ENCODE measurements around the gene PRKCE. TPM values are rescaled to one million over a fixed set of nuclear protein-coding genes. Genes with fewer than 3 reads are reported as not detected.

The PRKCE gene
- total and polyA plus RNA-seq, 2 of the 8 experiments (the other 6 are each of a cell fraction or from before 2014, with no cell fraction given): 0.54 to 2.1 TPM

DNA sequence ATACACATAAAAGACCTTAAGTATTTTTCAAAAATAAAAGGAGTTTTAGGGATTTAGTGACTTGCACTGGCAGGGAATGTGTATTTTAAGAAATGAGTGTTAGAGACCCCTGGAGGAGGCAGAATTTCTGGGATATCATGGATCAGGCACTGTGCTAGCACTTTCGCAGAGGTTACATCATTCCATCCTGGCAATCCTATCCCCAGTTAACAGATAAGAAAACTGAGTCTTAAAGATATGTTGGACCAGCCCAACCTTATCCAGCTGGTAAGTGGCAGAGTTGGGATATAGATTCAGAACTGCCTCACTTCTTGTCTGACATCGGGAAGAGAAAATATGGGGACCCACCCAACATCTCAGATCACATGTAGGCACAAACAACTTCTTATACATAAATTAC lies 485.5 kb downstream of the PRKCE start:
- Histone ChIP-seq H3K9ac (replicated peaks in 1 of 4; ENCODE audit: extremely low read depth in 1 of 4, low read depth in 3 of 4, low read length in 3 of 4) (no peak overlapping the region), H3K4me2 (ENCODE audit: insufficient read depth in 1 of 2, low read depth in 2 of 2, low read length in 2 of 2) (no peak overlapping the region)
- TF ChIP-seq CBX5 (IDR thresholded peaks at IDR 0.05; ENCODE audit: low read depth, low read length): no peak

More for the DNA sequence above, 485.5 kb downstream of the PRKCE start:
- H3K9me3 ChIP-seq (ENCODE audit: insufficient read depth in 2 of 2, low read depth in 1 of 2, low read length in 1 of 2): no peaks in the 10 kb centered on the region
- no peak overlapping the region for H2AK5ac ChIP-seq (ENCODE audit: low read depth, low read length)
- no peak overlapping the region for H3K56ac ChIP-seq (replicated peaks; ENCODE audit: insufficient read length, low read depth, low read length)
- ChIA-PET CTCF (ENCODE audit: partially characterized antibody) (interaction anchor here (0.8 kb wide), 1 partner anchor 9 kb away, joined by 3 read pairs; no protein-coding TSS in a partner anchor), POLR2A (ENCODE audit: partially characterized antibody) (no interaction called here)
- no peaks in the 10 kb centered on the region for H3K23me2 ChIP-seq (ENCODE audit: low read depth, low read length)
- no peak for DNase-seq (ENCODE audit: low read depth in 1 of 2, low spot score in 2 of 2)
- H3K36me3 ChIP-seq (ENCODE audit: control insufficient read depth in 2 of 4, insufficient read depth in 4 of 4, low read length in 3 of 4): no peaks in the 10 kb centered on the region
- H2BK120ac ChIP-seq (replicated peaks; ENCODE audit: low read depth, low read length): no peak overlapping the region
- no peak overlapping the region for H4K91ac ChIP-seq (replicated peaks; ENCODE audit: insufficient read length, low read length)
- 0 out of 7 replicates have a peak, but pooled peaks cover 0 to 2% (median under 1%) of the 10 kb centered on the region in 4 experiments for H3K4me1 ChIP-seq (replicated peaks in 1 of 4; ENCODE audit: control insufficient read depth in 3 of 4, insufficient read depth in 4 of 4, low read length in 3 of 4)
- H4K8ac ChIP-seq (ENCODE audit: extremely low read depth, insufficient read depth, low read length): no peak overlapping the region
- no peak overlapping the region for H3K18ac ChIP-seq (ENCODE audit: extremely low read depth, low read length)
- no peak overlapping the region for H2BK15ac ChIP-seq (ENCODE audit: low read length)
- H3K14ac ChIP-seq (ENCODE audit: insufficient read length): no peak overlapping the region
- H4K5ac ChIP-seq (ENCODE audit: insufficient read length, low read depth, low read length): no peak overlapping the region
- H3K23ac ChIP-seq (ENCODE audit: insufficient read length): no peak overlapping the region
- FAIRE-seq: no peak
- no peak overlapping the region for H3K4ac ChIP-seq (replicated peaks; ENCODE audit: insufficient read length, low read depth, low read length)
- H2BK5ac ChIP-seq (ENCODE audit: low read depth, low read length): no peak overlapping the region
- H2BK20ac ChIP-seq (ENCODE audit: low read length): no peak overlapping the region
- H3K27ac ChIP-seq (ENCODE audit: low read depth, low read length): no peak overlapping the region
- H3K79me2 ChIP-seq (ENCODE audit: control insufficient read depth in 1 of 2, insufficient read depth in 2 of 2, low read length in 2 of 2): no peaks in the 10 kb centered on the region
- no peaks in the 10 kb centered on the region for H4K20me1 ChIP-seq (replicated peaks in 1 of 2; ENCODE audit: control insufficient read depth in 1 of 2, insufficient read depth in 2 of 2, low read length in 2 of 2)
- no peaks in the 10 kb centered on the region for H3K27me3 ChIP-seq (replicated peaks in 1 of 4; ENCODE audit: control insufficient read depth in 3 of 4, extremely low read depth in 1 of 4, insufficient read depth in 3 of 4, low read length in 3 of 4)
- WGBS, 2 experiments (ENCODE audit: extremely low coverage in 1 of 2, insufficient coverage in 1 of 2, insufficient read length in 1 of 2, insufficient replicate concordance in 2 of 2, low coverage in 1 of 2, low lambda C conversion rate in 2 of 2, missing lambda C conversion rate in 1 of 2): 84% methylated on average over 2 of the region's 2 CpGs; no CpG with 5 or more reads in 1 of the 2 experiments
- H3K4me3 ChIP-seq (ENCODE audit: extremely low read depth in 1 of 4, insufficient read depth in 2 of 4, low read depth in 3 of 4, low read length in 4 of 4): no peak overlapping the region
- H3K79me1 ChIP-seq (ENCODE audit: low read depth, low read length): no peaks in the 10 kb centered on the region
- no peak overlapping the region for H2BK12ac ChIP-seq (ENCODE audit: low read depth, low read length)
- no peak overlapping the region for H2AFZ ChIP-seq (ENCODE audit: low read length)
